WTC11 (cell line): ENCODE measurements around the gene OBSL1. TPM values are rescaled to one million over a fixed set of nuclear protein-coding genes. Genes with fewer than 3 reads are reported as not detected.

ENCODE experiments used
- ATAC-seq: fragments of 200-7000 bp; cut with Tn5 transposase; 2 replicates; pipeline ENCODE4 v1.10.0; 2021; ENCODE audit warnings: mild to moderate bottlenecking, moderate library complexity
- CTCF ChIA-PET: fragments of 300-600 bp; sonication (Branson Sonifier 250); formaldehyde crosslinking; loops from one replicate; lab custom pipeline; 2021; ENCODE audit warnings: antibody characterized with exemption; lab: Charles Lee
- POLR2A ChIA-PET: fragments of 350-600 bp; sonication (Branson Sonifier 250); formaldehyde crosslinking; loops from one replicate; lab custom pipeline; 2021; ENCODE audit warnings: antibody characterized with exemption; lab: Charles Lee
- DNase-seq: peaks from one replicate; pipeline ENCODE4 v3.0.0; 2021; ENCODE audit warnings: low spot score
- H3K27ac Mint-ChIP-seq: 2 replicates; pipeline ENCODE4 v1.8.0; 2021; ENCODE audit warnings: mixed read lengths
- H3K27me3 Mint-ChIP-seq: 2 replicates; pipeline ENCODE4 v1.8.0; 2021; ENCODE audit warnings: low read depth, mild to moderate bottlenecking, moderate library complexity, mixed read lengths
- H3K36me3 Mint-ChIP-seq: 2 replicates; pipeline ENCODE4 v1.8.0; 2021; ENCODE audit warnings: mixed read lengths
- H3K4me1 Mint-ChIP-seq: 2 replicates; pipeline ENCODE4 v1.8.0; 2022; ENCODE audit warnings: mixed read lengths
- H3K4me3 Mint-ChIP-seq: 2 replicates; pipeline ENCODE4 v1.8.0; 2021; ENCODE audit warnings: mild to moderate bottlenecking, moderate library complexity, mixed read lengths
- H3K9me3 Mint-ChIP-seq: 2 replicates; pipeline ENCODE4 v1.8.0; 2021; ENCODE audit warnings: mixed read lengths
- ATF1 ChIP-seq: sonication (generic); formaldehyde crosslinking; IDR thresholded peaks from 2 replicates; pipeline ENCODE4 v1.8.1; 2023; ENCODE audit warnings: mild to moderate bottlenecking, moderate library complexity, missing genetic modification reagents
- CDX4 ChIP-seq: fragments of 250-450 bp; sonication (Bioruptor Pico); IDR thresholded peaks from 2 replicates; pipeline ENCODE4 v1.9.0; 2021; ENCODE audit warnings: moderate library complexity, mild to moderate bottlenecking, inconsistent platforms, borderline replicate concordance
- ELF4 ChIP-seq: sonication (generic); formaldehyde crosslinking; IDR thresholded peaks from 2 replicates; pipeline ENCODE4 v1.8.1; 2022; ENCODE audit warnings: low read depth, mild to moderate bottlenecking, moderate library complexity, missing genetic modification reagents
- EMX1 ChIP-seq: fragments of 250-450 bp; sonication (Bioruptor Pico); IDR thresholded peaks from 2 replicates; pipeline ENCODE4 v1.8.0; 2021; ENCODE audit warnings: mild to moderate bottlenecking
- FOXP1 ChIP-seq: sonication (generic); formaldehyde crosslinking; IDR thresholded peaks from 2 replicates; pipeline ENCODE4 v1.8.0; 2022; ENCODE audit warnings: missing genetic modification reagents, mild to moderate bottlenecking, moderate library complexity, borderline replicate concordance
- MAX ChIP-seq: sonication (generic); formaldehyde crosslinking; IDR thresholded peaks from 2 replicates; pipeline ENCODE4 v1.8.0; 2022; ENCODE audit warnings: mild to moderate bottlenecking, missing genetic modification reagents
- NFE2L1 ChIP-seq: sonication (generic); formaldehyde crosslinking; IDR thresholded peaks from 2 replicates; pipeline ENCODE4 v1.8.1; 2023; ENCODE audit warnings: missing genetic modification reagents
- NR2C2 ChIP-seq: sonication (generic); formaldehyde crosslinking; IDR thresholded peaks from 2 replicates; pipeline ENCODE4 v1.8.0; 2022; ENCODE audit warnings: mild to moderate bottlenecking, missing genetic modification reagents
- PREB ChIP-seq: sonication (generic); formaldehyde crosslinking; IDR thresholded peaks from 2 replicates; pipeline ENCODE4 v1.8.1; 2022; ENCODE audit warnings: mild to moderate bottlenecking, missing genetic modification reagents, moderate library complexity, borderline replicate concordance
- TCF7 ChIP-seq: sonication (generic); formaldehyde crosslinking; IDR thresholded peaks from 2 replicates; pipeline ENCODE4 v1.8.0; 2022; ENCODE audit warnings: mild to moderate bottlenecking, low read depth, missing genetic modification reagents, moderate library complexity
- TEAD1 ChIP-seq: sonication (generic); formaldehyde crosslinking; IDR thresholded peaks from 2 replicates; pipeline ENCODE4 v1.8.0; 2022; ENCODE audit warnings: mild to moderate bottlenecking, missing genetic modification reagents
- ZNF396 ChIP-seq: fragments of 250-450 bp; sonication (Bioruptor Pico); IDR thresholded peaks from 2 replicates; pipeline ENCODE4 v1.8.0; 2021; ENCODE audit warnings: mild to moderate bottlenecking, moderate library complexity, borderline replicate concordance
- ZNF416 ChIP-seq: fragments of 250-450 bp; sonication (Bioruptor Pico); IDR thresholded peaks from 2 replicates; pipeline ENCODE4 v1.9.0; 2021; ENCODE audit warnings: mild to moderate bottlenecking, inconsistent platforms
- ZNF512 ChIP-seq: sonication (generic); formaldehyde crosslinking; IDR thresholded peaks from 2 replicates; pipeline ENCODE4 v1.8.1; 2022; ENCODE audit warnings: missing genetic modification reagents, borderline replicate concordance
- ZNF671 ChIP-seq: fragments of 250-450 bp; sonication (Bioruptor Pico); IDR thresholded peaks from 2 replicates; pipeline ENCODE4 v1.8.0; 2021; ENCODE audit warnings: mild to moderate bottlenecking
- ZSCAN18 ChIP-seq: fragments of 250-450 bp; sonication (Bioruptor Pico); IDR thresholded peaks from 2 replicates; pipeline ENCODE4 v2.1.2; 2022; ENCODE audit warnings: mild to moderate bottlenecking, moderate library complexity
- total RNA-seq: library from RNA; stranded (reverse); gene quantifications from 3 replicates; pipeline ENCODE4 v1.2.3, GENCODE V29; 2021
- TF ChIP-seq, protein P1 (sequence below): sonication (generic); formaldehyde crosslinking; IDR thresholded peaks from 2 replicates; pipeline ENCODE4 v1.8.1; 2023; ENCODE audit warnings: mild to moderate bottlenecking, missing genetic modification reagents, moderate library complexity
- TF ChIP-seq, protein P2 (sequence below): sonication (generic); formaldehyde crosslinking; conservative IDR thresholded peaks from 2 replicates; pipeline ENCODE4 v1.8.1; 2023; ENCODE audit warnings: mild to moderate bottlenecking, low read depth, missing genetic modification reagents, moderate library complexity
- TF ChIP-seq, protein P3 (sequence below): fragments of 250-450 bp; sonication (Bioruptor Pico); IDR thresholded peaks from 2 replicates; pipeline ENCODE4 v1.9.0; 2021; ENCODE audit warnings: mild to moderate bottlenecking, borderline replicate concordance

OBSL1 gene
- total RNA-seq, 1 experiment from 2014 or later: 159 TPM

- TF ChIP-seq, protein P1, sequence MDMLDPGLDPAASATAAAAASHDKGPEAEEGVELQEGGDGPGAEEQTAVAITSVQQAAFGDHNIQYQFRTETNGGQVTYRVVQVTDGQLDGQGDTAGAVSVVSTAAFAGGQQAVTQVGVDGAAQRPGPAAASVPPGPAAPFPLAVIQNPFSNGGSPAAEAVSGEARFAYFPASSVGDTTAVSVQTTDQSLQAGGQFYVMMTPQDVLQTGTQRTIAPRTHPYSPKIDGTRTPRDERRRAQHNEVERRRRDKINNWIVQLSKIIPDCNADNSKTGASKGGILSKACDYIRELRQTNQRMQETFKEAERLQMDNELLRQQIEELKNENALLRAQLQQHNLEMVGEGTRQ (CRISPR knock-in tag): no peak
- TF ChIP-seq NFE2L1 (CRISPR knock-in tag): no peak
- TF ChIP-seq ZSCAN18 (CRISPR knock-in tag): no peak
- no peak for TF ChIP-seq TCF7
- TF ChIP-seq EMX1: no peak
- TF ChIP-seq ZNF396: no peak
- TF ChIP-seq, protein P2, sequence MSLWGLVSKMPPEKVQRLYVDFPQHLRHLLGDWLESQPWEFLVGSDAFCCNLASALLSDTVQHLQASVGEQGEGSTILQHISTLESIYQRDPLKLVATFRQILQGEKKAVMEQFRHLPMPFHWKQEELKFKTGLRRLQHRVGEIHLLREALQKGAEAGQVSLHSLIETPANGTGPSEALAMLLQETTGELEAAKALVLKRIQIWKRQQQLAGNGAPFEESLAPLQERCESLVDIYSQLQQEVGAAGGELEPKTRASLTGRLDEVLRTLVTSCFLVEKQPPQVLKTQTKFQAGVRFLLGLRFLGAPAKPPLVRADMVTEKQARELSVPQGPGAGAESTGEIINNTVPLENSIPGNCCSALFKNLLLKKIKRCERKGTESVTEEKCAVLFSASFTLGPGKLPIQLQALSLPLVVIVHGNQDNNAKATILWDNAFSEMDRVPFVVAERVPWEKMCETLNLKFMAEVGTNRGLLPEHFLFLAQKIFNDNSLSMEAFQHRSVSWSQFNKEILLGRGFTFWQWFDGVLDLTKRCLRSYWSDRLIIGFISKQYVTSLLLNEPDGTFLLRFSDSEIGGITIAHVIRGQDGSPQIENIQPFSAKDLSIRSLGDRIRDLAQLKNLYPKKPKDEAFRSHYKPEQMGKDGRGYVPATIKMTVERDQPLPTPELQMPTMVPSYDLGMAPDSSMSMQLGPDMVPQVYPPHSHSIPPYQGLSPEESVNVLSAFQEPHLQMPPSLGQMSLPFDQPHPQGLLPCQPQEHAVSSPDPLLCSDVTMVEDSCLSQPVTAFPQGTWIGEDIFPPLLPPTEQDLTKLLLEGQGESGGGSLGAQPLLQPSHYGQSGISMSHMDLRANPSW (CRISPR knock-in tag): no peak
- TF ChIP-seq CDX4: no peak
Measured at GRCh38 chr2:219559156-219559915, 12.0 kb downstream of the OBSL1 start (continued).

DNA sequence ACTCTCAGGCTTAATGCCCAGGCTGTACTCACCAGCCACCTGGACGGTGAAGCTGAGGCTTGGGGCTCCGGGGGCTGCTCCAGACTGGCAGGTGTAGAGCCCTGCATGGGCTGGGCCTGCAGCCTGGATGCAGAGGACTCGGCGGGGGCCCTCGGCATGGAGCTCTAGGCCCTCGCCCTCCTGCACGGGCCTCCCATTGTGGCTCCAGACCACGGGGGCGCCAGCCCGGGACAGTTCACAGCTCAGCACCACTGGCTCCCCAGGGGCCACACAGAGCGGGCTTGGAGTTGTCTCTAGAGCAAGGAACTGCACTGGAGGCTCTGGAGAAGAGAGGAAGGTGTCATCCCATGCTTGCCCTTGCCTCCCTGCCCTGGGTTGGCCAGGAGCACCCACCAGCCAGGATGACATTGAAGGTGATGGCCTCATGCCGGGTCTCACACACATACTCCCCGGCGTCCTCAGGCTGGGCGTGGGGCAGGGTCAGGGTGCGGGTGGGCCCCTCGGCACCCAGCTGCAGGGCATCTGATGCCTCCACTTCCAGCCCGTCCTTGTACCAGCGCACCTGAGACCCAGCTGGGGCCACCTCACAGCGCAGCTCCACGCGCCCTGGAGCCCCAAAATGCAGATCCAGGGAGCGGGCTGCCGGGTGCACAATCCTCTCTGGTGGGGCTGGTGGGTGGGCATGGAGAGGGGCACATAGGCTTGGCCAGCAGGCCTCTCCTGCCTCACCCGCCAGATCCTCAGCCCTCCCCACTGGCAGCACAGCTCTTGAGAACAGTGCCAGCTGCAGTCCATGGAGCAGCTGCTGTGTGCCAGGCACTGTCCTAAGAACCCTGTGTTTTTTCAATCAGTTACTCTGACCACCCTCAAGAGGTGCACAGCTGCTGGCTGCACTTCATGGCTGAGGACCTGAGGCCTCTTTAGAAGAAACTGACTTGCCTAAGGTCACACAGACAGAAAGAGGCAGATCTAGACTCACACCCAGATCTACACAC, 13.3 kb downstream of the OBSL1 start:
- H3K27me3 Mint-ChIP-seq: peaks cover 20% of the 10 kb centered on the region
- POLR2A ChIA-PET: interaction anchor here (1.0 to 1.4 kb wide), 2 partner anchors 14 to 40 kb away, joined by 4 read pairs; partner anchors contain the start of genes CHPF, STK11IP and TMEM198
- H3K36me3 Mint-ChIP-seq: peaks cover 18% of the 10 kb centered on the region
- ATAC-seq (no peak), DNase-seq (no peak)
- CTCF ChIA-PET: interaction anchor here (2.7 to 7.2 kb wide), 2 partner anchors 14 to 18 kb away, joined by 34 to 86 read pairs; partner anchors contain the start of genes CHPF and TMEM198
- H3K4me3 Mint-ChIP-seq: no peak overlapping the region
- no peaks in the 10 kb centered on the region for H3K9me3 Mint-ChIP-seq
- peaks cover 38% of the 10 kb centered on the region for H3K4me1 Mint-ChIP-seq
- no peak overlapping the region for H3K27ac Mint-ChIP-seq
- TF ChIP-seq ATF1 (CRISPR knock-in tag) (no peak), ZNF416 (CRISPR knock-in tag) (no peak), FOXP1 (CRISPR knock-in tag) (no peak), ZNF671 (CRISPR knock-in tag) (no peak), ZNF512 (CRISPR knock-in tag) (no peak), PREB (CRISPR knock-in tag) (no peak), TEAD1 (CRISPR knock-in tag) (no peak), ELF4 (no peak), NR2C2 (CRISPR knock-in tag) (no peak), MAX (CRISPR knock-in tag) (no peak)
- TF ChIP-seq, protein P3, sequence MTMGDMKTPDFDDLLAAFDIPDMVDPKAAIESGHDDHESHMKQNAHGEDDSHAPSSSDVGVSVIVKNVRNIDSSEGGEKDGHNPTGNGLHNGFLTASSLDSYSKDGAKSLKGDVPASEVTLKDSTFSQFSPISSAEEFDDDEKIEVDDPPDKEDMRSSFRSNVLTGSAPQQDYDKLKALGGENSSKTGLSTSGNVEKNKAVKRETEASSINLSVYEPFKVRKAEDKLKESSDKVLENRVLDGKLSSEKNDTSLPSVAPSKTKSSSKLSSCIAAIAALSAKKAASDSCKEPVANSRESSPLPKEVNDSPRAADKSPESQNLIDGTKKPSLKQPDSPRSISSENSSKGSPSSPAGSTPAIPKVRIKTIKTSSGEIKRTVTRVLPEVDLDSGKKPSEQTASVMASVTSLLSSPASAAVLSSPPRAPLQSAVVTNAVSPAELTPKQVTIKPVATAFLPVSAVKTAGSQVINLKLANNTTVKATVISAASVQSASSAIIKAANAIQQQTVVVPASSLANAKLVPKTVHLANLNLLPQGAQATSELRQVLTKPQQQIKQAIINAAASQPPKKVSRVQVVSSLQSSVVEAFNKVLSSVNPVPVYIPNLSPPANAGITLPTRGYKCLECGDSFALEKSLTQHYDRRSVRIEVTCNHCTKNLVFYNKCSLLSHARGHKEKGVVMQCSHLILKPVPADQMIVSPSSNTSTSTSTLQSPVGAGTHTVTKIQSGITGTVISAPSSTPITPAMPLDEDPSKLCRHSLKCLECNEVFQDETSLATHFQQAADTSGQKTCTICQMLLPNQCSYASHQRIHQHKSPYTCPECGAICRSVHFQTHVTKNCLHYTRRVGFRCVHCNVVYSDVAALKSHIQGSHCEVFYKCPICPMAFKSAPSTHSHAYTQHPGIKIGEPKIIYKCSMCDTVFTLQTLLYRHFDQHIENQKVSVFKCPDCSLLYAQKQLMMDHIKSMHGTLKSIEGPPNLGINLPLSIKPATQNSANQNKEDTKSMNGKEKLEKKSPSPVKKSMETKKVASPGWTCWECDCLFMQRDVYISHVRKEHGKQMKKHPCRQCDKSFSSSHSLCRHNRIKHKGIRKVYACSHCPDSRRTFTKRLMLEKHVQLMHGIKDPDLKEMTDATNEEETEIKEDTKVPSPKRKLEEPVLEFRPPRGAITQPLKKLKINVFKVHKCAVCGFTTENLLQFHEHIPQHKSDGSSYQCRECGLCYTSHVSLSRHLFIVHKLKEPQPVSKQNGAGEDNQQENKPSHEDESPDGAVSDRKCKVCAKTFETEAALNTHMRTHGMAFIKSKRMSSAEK (CRISPR knock-in tag): no peak
